HG03571 (cell line): Measurements from ENCODE around the gene RASL12.

Experiments used
- ATAC-seq: cut with Tn5 transposase; IDR thresholded peaks from one replicate; pipeline ENCODE4 v1.9.1; 2021; ENCODE audit not compliant: unreplicated experiment

Gene RASL12

DNA sequence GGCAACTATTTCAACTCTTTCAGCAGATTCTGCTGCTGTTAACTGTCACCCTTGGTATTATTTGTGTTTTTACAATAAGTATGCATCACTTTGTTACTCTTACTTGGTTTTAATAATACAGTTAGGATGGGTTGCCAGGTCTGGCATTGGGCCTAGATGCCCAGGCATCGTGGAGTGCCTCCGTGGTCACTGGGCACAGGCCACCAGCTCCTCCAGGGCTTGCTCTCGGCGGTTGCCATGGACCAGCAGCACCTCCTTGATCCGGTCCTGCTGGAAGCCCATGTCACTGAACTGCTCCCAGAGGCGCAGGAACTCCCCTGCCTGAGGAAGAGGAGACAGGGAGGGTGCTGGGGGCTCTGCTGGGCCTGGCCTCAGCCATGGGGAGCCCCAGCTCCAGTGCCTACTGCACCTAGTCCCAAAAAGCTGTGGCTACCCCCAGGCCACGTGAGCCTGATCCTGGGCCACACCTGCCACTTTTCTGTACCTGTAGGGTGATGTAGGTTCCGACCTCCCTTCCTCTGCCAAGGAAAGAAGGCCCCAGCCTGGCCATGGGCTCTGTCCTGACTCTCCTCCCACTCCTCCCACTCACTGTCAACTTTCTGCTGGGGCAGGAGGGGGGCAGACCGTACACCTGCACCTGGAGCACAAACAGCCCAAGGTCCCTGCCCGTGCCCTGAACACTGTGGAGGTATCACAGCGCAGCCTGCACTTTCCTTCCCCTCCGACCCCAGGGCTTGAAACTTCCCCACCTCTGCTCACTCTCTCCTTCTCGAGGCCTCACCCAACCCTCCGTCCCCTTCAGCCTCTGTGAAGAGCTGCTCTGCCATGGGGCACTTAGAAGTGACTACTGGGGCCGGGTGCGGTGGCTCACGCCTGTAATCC, 25.4 kb upstream of the RASL12 start:
- ATAC-seq, result no peak

DNA sequence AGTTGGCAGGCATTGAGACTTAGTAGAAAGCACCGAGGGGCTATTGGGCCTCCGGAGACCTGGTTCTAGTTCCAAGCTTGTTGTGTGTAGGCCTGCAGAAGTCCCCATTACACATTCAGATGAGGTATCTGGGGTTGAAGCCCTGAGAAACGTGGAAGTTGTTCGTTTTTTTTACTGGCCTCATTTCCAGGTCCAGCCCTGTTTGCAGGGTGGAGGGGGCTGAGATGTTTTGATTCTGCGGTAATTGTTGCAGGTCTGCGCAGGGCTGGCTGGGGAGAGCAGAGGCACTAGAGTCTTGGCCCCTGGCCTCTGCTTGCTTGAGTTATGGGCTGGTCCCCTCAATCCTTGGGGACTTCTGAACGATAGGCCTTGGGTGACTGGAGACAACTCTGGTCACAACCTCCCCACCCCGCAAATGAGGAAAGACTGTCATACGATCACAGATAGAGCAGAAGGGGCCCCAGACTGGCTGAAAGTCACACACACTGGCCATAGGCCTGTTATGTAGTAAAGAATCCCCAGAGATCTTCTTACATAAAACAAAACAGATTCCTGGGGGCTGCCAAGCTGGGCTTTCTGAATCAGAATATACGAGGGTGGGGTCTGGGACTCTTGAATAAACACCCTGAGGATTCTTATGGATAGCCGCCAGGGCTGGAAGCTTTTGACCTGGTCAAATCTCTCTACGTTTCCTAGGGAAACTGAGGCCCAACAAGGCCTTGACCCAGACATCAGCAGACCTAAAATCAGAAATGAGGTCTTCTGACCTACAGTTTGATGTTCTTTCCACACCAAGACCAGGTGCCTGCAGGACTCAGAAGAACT, 24.4 kb upstream of the RASL12 start:
- no peak for ATAC-seq

DNA sequence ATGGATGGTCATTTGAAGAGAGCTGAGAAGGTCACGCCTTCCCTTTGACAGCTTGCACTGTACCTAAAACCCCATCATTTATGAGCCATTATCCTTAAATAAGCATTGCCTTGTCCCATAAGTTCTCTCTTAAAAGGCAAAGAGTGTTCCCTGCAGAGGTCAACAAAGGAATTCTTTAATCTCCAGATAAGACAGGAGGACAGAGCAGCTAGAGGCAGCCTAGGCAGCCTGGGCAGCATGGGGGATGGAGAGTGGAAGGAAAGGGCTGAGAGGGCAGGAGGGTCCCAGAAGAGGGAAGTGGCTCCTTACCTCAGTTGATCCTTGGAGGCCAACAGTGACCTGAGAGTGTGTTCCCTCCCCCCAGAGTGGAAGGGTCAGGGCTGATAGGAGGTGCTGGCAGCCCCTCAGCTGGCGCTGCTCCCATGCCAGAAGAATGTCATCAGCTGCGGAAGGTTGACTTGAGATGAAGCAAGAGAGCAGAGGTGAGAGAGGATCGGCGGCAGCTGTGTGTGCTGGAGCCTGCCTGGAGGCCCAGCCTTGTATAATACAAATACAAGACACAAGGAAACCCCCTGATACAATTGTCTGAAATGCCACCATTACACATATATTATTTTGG, 21.5 kb upstream of the RASL12 start:
- no peak for ATAC-seq

DNA sequence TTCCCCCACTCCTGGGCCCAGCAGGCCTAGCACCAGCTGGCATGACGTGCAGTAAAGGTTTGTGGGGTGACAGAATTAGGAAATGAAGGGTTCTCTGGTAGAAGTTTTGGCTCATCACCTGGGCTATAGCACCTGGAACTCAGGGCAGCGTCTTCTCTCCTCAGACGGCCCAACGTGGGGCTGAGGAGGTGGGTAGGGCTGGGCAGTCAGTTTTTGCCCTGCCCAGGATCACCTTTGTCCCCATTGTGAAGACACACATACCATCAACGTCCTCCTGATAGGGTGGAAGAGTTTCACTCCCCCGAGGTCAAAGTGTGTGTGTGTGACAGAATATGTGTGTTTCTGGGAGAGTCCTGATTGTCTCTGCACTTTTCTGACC, 20.8 kb upstream of the RASL12 start:
- no peak for ATAC-seq

DNA sequence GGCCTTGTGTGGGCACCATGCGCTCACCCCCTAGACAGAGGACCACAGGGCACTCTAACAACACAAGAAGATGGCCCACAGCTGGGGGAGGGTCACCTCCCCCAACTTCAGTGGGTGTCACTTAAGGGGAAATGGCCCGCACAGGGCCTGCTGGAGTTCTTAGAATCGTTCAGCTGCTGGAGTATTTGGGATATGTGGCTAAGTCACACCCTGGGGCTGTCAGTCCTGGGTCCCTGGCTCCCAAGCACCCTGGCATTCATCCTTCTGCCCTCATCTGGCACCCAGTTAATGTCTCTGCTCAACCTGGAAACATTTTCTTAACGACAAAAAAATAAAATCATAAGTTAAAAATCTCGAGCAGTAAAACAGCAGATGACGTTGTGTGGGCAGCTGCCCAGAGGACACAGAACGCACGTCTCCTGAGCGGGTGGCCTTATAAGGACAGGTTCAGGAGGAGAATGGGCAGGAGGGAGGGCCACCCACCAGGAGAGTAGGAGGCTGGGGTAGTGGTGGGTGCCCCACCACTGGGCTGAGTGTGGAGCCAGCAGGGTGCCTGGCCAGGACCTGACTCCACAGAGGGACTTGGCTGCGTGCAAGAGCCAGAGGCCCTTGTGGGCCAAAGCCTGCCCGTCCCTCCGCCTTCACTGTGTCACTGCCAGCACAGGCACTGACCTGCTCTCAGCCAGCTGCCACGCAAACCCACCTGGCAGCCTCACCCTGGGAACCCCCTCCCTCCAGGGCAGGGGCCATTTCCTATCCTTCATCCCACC, 20.3 kb upstream of the RASL12 start:
- ATAC-seq, result no peak

DNA sequence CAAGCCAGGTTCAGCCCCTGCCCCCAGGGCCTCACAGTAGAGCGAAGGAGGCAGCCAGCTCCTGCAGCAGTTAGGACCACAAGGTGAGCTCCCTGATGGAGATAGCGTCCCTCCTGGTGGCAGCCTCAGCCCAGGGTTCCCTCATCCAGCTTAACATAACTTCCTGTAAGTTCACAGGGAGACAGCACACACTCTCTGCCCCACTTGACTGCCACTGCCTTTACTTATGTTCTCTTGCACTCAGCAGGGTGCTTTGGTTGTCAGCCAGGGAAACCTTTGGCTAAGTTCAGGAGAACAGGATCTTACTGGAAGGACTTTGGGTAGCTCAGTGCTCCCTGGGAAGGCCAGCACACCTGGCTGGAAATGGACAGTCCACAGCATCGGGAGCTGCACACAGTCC, 19.6 kb upstream of the RASL12 start:
- ATAC-seq, result no peak

DNA sequence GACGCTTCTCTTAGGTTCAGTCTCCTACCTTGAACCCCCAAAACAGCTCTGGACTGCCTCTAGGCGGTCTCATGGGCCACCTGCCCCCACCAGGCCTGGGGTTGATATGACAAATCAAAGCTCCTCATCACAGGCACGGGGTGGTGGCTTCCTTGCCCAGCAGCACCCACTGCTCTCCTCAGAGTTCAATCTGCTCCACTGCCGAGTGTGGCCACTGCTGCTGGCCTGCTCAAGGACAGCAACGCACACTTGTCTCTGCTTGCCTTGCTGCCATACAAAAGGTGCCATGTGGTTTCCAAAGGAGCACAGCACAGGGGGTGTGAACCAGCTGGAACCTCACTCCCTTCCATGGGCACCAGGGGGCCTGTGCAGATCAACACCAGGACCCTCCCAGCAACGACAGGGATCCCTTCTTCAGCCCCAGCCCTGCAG, 18.9 kb upstream of the RASL12 start:
- ATAC-seq, result no peak

DNA sequence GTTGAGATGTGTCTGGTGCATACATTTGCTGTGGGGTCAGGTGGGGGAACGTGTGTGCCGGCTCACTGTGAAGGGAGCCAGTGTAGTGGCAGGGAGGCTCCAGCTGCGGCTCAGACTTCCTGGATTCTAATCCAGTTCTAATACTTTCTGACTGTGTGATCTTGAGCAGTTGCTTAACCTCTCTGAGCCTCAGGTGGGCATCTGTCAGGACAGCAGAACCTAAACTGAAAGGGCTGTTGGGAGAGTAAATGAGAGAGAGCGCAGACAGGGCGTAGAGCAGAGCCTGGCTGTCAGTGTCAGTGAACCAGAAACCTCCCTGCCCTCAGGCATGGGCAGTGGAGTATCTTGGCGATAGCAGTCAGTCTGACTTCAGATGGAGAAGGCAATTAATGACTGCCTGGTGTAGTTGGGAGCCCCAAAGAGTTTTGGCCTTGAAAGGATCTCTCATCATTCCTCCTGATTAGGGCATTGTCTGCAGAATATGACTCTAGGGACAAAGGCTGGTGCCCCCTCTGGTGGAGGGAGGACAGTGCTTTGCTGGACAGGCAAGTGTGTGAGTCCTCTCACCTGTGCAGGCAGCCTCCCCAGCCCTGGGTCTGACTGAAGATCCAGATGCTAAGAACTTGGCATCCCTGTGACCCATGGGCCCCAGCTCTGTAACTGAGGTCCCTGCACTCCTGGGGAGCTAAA, 18.3 kb upstream of the RASL12 start:
- ATAC-seq, result no peak

DNA sequence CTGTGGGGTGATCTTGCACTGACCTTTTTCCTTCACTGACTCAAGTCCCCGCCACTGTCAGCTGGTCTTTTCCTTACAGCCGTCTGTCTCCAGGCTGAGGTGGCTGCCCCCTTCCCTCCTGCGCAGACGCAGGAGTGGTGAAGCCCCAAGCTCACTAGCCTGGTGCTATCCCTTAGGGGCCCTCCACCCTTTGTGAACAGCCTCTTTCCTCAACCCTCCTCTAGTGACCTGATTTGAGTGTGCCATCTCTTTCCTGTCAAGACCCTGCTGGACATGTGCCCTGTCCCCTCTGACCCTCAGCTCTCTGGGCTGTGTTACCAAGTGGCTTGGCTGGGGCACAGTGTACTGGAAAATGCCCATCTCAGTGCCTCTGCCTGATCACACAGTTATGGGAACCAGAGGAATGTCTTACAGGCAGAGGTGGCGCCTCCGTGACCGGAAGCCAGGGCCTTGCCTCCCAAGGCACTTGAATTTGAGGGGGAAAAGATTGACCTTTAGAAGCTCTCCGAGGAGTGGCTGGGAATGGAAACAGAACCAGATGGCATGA, 17.5 kb upstream of the RASL12 start:
- ATAC-seq, result no peak

DNA sequence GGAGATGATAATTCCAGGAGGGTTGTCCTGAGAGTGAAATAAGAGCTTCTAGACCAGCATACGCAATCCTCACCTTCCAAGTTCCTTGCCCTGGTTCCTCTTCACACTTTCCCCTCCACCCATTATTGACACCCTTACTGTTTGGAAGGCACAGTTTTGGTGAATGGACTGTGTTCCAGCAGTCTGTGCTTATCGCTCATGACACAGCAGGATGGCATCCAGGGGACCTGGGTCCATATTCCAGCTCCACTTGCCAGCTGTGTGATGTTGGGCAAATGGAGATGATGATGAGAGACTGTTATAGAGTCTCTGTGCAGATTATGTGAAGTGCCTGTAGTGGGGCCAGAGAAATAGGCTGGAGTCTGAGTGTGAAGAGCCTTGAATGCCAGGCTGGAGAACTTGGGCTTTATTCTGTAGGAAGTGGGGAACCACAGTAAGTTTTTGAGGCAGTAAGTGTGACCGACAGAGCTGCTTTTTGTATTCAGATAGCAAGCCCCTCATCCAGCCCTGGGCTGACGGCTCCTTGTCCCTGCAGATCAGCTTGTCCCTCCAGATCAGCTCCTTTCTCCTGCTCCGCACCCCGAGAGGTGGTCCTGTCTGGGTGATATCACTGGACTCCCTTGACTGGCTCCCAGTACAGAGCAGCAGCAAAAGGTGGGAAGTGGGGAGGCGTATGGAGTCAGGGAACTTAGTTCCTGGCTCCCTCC, 16.9 kb upstream of the RASL12 start:
- ATAC-seq, result no peak

DNA sequence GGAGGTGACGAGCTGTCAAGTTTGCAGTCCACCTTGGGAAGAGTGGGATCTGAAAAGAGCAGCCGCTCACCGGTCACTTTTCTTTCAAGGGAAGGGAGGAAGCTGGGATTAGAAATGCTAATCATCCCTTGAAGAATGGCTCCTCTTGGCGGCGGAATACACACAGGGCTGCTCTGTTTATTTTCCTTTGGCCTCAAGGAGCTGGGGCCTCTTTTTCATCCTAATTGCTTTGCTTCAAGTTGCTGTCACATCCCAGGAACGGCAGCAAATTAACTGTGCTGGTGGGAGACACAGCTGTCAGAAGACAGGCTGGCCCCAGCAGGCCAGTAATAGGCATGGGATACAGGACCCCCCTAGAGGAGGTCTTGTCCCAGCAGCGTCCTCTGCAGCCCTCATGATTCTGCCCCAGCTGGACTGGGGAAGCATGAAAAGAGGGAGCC, 15.5 kb upstream of the RASL12 start:
- ATAC-seq, result no peak

DNA sequence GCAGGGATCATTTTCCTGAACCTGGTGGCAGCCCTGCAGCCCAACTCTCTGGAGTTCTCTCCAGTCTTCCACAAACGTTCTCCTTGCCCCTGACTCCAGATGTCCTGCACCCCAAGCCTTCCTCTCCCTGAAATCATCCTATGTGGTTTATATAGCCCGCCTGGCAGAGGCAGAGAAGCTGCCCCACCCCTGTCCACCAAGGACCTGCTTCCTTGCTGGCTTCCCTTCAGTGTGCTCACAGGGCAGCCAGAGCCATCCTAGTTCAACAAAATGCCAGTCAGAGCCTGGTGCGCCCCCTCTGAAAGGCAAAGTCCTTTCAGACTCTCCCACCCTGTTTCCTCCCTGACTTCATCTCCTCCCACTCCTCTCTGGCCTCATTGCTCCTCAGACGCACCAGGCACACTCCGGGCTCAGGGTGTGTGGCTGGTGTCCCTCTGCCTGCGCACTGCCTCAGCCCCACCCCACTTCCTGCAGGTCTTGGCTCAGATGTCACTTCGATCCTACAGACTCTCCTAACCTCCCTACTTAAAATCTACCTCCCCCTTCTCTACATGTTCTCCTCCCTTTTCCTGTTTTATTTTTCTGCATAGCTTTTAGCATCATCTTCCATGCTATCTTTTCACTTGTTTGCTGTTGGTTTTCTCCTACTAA, 14.6 kb upstream of the RASL12 start:
- no peak for ATAC-seq

DNA sequence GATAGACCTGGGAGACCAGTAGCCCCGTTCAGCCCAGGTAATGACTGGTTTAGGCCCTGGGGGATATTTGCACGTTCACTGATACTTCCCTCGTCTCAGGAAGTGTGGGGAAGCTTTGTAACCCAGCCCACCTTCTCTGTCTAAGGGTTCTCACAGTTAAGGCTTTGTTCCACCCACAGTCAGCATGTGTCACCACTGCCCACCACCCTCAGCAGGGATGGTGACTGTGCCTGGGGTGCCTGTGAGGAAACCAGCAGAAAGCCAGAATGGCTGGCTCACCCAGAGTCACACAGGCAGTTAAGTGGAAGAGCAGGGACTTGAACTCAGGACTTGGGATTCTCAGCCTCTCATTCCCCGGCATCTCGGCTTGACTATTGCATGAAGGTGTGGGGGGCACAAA, 14.0 kb upstream of the RASL12 start:
- ATAC-seq, result no peak

DNA sequence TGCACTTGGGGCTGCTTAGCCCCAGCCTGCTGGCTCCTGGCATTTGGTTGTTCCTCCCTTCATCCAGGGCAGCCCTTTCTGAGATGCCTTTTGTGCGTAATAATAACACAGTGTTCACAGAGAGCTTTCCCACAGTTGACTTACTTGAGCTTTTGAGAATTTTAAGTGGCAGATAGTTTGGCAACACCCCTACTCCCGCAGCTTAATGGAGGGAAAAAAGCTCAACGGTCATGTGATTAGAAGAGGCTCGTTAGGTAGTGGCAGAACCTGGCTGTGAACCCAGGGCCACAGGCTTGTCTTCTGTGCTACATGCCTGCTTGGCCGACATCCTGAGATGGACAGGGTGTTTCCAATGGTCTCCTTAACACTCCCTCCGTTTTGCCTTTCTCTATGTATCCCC, 13.5 kb upstream of the RASL12 start:
- ATAC-seq, result no peak

DNA sequence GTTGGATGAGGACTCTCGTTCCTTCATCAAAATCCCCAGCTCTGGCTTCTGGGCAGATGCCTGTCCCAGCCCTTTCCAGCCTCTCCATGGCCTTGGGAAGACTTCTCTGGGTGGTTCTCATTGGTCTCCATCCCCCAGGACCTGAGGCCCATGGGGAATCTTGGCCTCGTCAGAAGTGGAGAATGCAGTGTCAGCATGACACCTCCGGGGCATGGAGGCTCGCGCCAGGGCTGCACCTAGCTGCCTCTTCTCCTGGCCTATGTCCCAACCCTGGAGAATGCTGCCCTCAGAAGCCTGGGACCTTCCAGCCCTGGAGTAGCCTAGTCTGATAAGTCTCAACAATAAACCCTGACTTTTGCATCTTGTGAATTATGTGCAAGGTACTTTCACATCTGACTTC, 11.8 kb upstream of the RASL12 start:
- ATAC-seq, result no peak

DNA sequence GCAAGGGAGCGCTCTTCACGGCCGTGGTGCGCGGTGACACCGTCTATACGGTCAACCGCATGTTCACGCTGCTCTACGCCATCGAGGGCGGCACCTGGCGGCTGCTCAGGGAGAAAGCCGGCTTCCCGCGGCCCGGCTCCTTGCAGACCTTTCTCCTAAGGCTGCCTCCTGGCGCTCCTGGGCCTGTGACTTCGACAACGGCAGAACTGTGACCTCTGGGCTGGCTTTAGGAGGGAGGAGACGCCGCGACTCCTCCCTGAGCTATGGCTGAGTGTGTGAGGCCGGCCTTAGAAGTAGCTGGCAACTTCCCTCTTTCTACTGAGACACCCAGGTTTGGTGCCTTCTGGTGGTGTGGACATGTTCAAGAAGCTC, 10.2 kb upstream of the RASL12 start:
- ATAC-seq, result no peak

DNA sequence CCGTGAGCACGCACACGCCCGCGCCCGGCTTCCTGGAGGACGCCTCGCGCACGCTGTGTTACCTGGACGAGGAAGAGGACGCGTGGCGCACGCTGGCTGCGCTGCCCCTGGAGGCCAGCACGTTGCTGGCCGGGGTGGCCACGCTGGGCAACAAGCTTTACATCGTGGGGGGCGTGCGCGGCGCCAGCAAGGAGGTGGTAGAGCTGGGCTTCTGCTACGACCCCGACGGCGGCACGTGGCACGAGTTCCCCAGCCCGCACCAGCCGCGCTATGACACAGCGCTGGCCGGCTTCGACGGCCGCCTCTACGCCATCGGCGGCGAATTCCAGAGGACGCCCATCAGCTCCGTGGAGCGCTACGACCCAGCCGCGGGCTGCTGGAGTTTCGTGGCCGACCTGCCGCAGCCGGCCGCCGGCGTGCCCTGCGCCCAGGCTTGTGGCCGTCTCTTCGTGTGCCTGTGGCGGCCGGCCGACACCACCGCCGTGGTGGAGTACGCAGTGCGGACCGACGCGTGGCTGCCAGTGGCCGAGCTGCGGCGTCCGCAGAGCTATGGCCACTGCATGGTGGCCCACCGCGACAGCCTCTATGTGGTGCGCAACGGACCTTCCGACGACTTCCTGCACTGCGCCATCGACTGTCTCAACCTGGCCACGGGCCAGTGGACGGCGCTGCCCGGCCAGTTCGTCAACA, 9.6 kb upstream of the RASL12 start:
- ATAC-seq, result no peak

DNA sequence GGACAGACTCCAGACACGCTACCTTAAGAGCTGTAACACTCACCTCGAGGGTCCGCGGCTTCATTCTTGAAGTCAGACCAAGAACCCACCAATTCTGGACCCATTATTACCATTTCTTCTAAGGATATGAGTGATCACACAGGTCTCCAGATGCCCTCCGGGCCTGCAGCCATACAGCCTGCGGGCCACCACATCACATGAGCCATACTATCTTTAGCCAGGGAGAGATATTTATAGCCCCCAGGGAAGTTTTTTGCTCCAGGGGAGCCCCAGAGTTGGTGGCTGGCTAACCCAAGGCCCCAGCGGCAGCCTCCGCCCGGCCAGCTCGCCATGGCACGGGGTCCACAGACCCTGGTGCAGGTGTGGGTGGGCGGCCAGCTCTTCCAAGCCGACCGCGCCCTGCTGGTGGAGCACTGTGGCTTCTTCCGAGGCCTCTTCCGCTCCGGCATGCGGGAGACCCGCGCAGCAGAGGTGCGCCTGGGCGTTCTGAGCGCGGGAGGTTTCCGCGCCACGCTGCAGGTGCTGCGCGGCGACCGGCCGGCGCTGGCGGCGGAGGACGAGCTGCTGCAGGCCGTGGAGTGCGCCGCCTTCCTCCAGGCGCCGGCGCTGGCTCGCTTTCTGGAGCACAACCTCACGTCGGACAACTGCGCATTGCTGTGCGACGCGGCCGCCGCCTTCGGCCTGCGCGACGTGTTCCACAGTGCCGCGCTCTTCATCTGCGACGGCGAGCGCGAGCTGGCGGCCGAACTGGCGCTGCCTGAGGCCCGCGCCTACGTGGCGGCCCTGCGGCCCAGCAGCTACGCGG, 8.9 kb upstream of the RASL12 start, which contains the start of gene KBTBD13:
TSS of gene KBTBD13 (plus strand) at position 261 of the 805 bp plus-strand sequence. CDS start at position 331, 70 bp downstream.
- no peak for ATAC-seq
